ENCODE measurements around the gene PROSER2. TPM values are rescaled to one million over a fixed set of nuclear protein-coding genes. Genes with fewer than 3 reads are reported as not detected.

PROSER2 gene
- polyA plus RNA-seq, 1 donor (not counting 4 experiments of a cell fraction or from before 2014, with no cell fraction given): 10.2 TPM

DNA sequence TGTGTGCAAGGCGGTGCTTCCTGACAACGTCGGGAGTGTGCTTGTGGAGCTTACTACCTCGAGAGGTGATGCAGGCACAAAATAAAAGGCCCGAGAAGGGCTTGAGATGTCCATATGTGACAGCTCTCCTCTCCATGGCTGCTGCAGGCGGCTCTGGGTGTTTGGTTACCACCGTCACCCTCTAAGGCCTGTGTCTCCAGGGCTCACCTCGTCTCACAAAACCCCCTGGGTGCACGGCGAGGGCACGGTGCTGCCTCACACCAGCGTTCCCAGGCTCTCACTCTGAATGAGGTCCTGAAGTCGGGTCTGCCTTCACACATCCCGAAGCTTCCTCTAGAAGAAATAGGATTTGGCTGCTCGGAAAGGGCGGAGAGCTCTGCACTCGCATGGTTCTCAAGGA lies 32.9 kb downstream of the PROSER2 start:
- DNase-seq (ENCODE audit: low read depth, low spot score): no peak
- H3K79me2 ChIP-seq (ENCODE audit: control insufficient read depth, insufficient read depth, low read length): peaks cover 29% of the 10 kb centered on the region

DNA sequence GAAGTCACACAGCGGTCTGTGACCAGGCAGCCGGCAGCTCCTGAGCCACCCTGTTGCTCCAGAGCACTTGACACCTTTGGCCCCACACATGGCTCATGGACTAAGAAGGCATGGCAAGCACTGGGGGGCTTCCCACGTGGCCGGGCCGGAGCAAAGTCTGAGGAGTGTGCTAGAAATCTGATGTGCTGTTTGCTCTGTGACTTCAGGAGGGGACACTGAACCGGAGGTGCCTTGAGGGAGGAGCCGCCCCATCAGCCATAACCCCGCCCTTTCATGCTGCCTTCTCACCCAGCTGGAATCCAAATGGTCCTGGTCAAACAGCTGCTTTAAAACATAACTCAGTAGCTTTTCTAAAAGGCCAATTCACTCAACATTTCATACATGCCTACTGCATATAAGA lies 33.5 kb downstream of the PROSER2 start:
- Histone ChIP-seq H3K4me1 (ENCODE audit: control insufficient read depth, extremely low read depth, insufficient read depth, low read length) (peaks cover 3% of the 10 kb centered on the region), H4K20me1 (ENCODE audit: control insufficient read depth, extremely low read depth, insufficient read depth, low read length) (no peaks in the 10 kb centered on the region), H2AFZ (ENCODE audit: control insufficient read depth, low read length) (no peak overlapping the region), H3K9me3 (ENCODE audit: control insufficient read depth, low read depth, low read length) (no peaks in the 10 kb centered on the region), H3K4me3 (ENCODE audit: control insufficient read depth in 2 of 3, extremely low read depth in 1 of 3, insufficient read depth in 2 of 3, low read depth in 1 of 3, low read length in 3 of 3) (no peak overlapping the region), H3K9me1 (ENCODE audit: control insufficient read depth, extremely low read depth, insufficient read depth, low read length) (no peaks in the 10 kb centered on the region), H3K9ac (ENCODE audit: control insufficient read depth, extremely low read depth, insufficient read depth, low read length) (no peak overlapping the region), H3K79me2 (ENCODE audit: control insufficient read depth, insufficient read depth, low read length) (peaks cover 31% of the 10 kb centered on the region), H3K4me2 (ENCODE audit: control insufficient read depth, extremely low read depth, insufficient read depth, low read depth, low read length) (no peak overlapping the region), H3K27me3 (ENCODE audit: control insufficient read depth, extremely low read depth, insufficient read depth, low read length) (no peaks in the 10 kb centered on the region), H3K36me3 (ENCODE audit: control insufficient read depth in 2 of 2, extremely low read depth in 1 of 2, insufficient read depth in 2 of 2, low read length in 2 of 2) (peaks cover 28 to 35% of the 10 kb centered on the region in 2 experiments), H3K27ac (ENCODE audit: control insufficient read depth, insufficient read depth, low read length) (no peak overlapping the region)
- DNase-seq (ENCODE audit: low read depth, low spot score) (no peak), FAIRE-seq (no peak)
- dilution Hi-C loops (cut with MboI; ENCODE audit: extremely low pct_ligation_motif_present, low sequenced_read_pairs): no loop called here
- TF ChIP-seq CTCF (optimal IDR thresholded peaks at IDR 0.05 in 1 of 3, IDR thresholded peaks at IDR 0.05 in 1 of 3, conservative IDR thresholded peaks at IDR 0.05 in 1 of 3; ENCODE audit: extremely low read depth in 1 of 3, insufficient read depth in 2 of 3, low read length in 3 of 3) (no peak), EZH2 (IDR thresholded peaks at IDR 0.05; ENCODE audit: low read length) (no peak)

More for the DNA sequence above, 32.9 kb downstream of the PROSER2 start:
- H3K27ac ChIP-seq (ENCODE audit: control insufficient read depth, insufficient read depth, low read length): no peak overlapping the region
- peaks cover 26 to 36% of the 10 kb centered on the region in 2 experiments for H3K36me3 ChIP-seq (ENCODE audit: control insufficient read depth in 2 of 2, extremely low read depth in 1 of 2, insufficient read depth in 2 of 2, low read length in 2 of 2)
- H3K9me3 ChIP-seq (ENCODE audit: control insufficient read depth, low read depth, low read length): no peaks in the 10 kb centered on the region
- dilution Hi-C loops (cut with MboI; ENCODE audit: extremely low pct_ligation_motif_present, low sequenced_read_pairs): no loop called here
- peaks cover 3% of the 10 kb centered on the region for H3K4me1 ChIP-seq (ENCODE audit: control insufficient read depth, extremely low read depth, insufficient read depth, low read length)
- H2AFZ ChIP-seq (ENCODE audit: control insufficient read depth, low read length): no peak overlapping the region
- no peak for FAIRE-seq
- no peak for TF ChIP-seq CTCF (optimal IDR thresholded peaks at IDR 0.05 in 1 of 3, IDR thresholded peaks at IDR 0.05 in 1 of 3, conservative IDR thresholded peaks at IDR 0.05 in 1 of 3; ENCODE audit: extremely low read depth in 1 of 3, insufficient read depth in 2 of 3, low read length in 3 of 3)
- no peak for TF ChIP-seq EZH2 (IDR thresholded peaks at IDR 0.05; ENCODE audit: low read length)
- H3K4me2 ChIP-seq (ENCODE audit: control insufficient read depth, extremely low read depth, insufficient read depth, low read depth, low read length): no peak overlapping the region
- no peak overlapping the region for H3K9ac ChIP-seq (ENCODE audit: control insufficient read depth, extremely low read depth, insufficient read depth, low read length)
- no peaks in the 10 kb centered on the region for H3K9me1 ChIP-seq (ENCODE audit: control insufficient read depth, extremely low read depth, insufficient read depth, low read length)
- no peaks in the 10 kb centered on the region for H3K27me3 ChIP-seq (ENCODE audit: control insufficient read depth, extremely low read depth, insufficient read depth, low read length)
- H4K20me1 ChIP-seq (ENCODE audit: control insufficient read depth, extremely low read depth, insufficient read depth, low read length): no peaks in the 10 kb centered on the region
- no peak overlapping the region for H3K4me3 ChIP-seq (ENCODE audit: control insufficient read depth in 2 of 3, extremely low read depth in 1 of 3, insufficient read depth in 2 of 3, low read depth in 1 of 3, low read length in 3 of 3)
